ENCODE measurements around the gene PNPT1.
"Not testable (repeated sequence)": the region's sequence is repeated elsewhere in the genome, so short reads cannot be mapped to it uniquely, and the experiment has no call there.

The PNPT1 gene

GRCh38 chr2:55718165-55719008 is 24.7 kb upstream of the PNPT1 start:
- H3K36me3 ChIP-seq (ENCODE audit: insufficient read depth, low read length): no peaks in the 10 kb centered on the region
- WGBS: 40% methylated on average over 7 of the region's 11 CpGs
- H3K27me3 ChIP-seq (ENCODE audit: insufficient read depth, low read length): no peaks in the 10 kb centered on the region
- no peak overlapping the region for H3K27ac ChIP-seq (ENCODE audit: low read depth, low read length)
- H3K4me3 ChIP-seq (ENCODE audit: low read length): no peak overlapping the region
- H3K4me1 ChIP-seq (ENCODE audit: insufficient read depth, low read length): peaks cover 22% of the 10 kb centered on the region
- H3K9me3 ChIP-seq (ENCODE audit: insufficient read depth, low read depth, low read length): no peaks in the 10 kb centered on the region
- H3K9ac ChIP-seq (ENCODE audit: low read depth, low read length): no peak overlapping the region

- no peaks in the 10 kb centered on the region for H3K9me3 ChIP-seq (ENCODE audit: insufficient read depth, low read depth, low read length)
- peaks cover 13% of the 10 kb centered on the region for H3K4me1 ChIP-seq (ENCODE audit: insufficient read depth, low read length)
- H3K9ac ChIP-seq (ENCODE audit: low read depth, low read length): no peak overlapping the region
- H3K27ac ChIP-seq (ENCODE audit: low read depth, low read length): no peak overlapping the region
- no peak overlapping the region for H3K4me3 ChIP-seq (ENCODE audit: low read length)
- 87% methylated on average over 4 of the region's 4 CpGs for WGBS
- no peaks in the 10 kb centered on the region for H3K27me3 ChIP-seq (ENCODE audit: insufficient read depth, low read length)
- H3K36me3 ChIP-seq (ENCODE audit: insufficient read depth, low read length): no peaks in the 10 kb centered on the region
These were observed 22.0 kb upstream of the PNPT1 start for GRCh38 chr2:55715626-55716025.

DNA sequence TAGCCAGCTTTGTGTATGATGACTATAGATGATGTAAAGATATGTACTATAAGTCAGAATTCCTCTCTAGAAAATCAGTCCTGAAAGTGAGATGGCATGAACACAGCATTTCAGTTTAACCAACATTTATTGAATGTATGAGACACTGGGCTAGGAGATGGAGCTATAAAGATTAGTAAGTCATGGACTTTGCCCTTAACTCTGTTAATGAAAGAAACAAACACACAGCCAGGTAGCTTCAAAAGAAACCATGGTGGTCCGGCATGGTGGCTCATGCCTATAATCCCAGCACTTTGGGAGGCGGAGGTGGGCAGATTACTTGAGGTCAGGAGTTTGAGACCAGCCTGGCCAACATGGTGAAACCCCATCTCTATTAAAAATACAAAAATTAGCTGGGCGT is 21.5 kb upstream of the PNPT1 start:
- not testable (repeated sequence) for H3K9ac ChIP-seq (ENCODE audit: low read depth, low read length); H3K27ac ChIP-seq (ENCODE audit: low read depth, low read length); H3K36me3 ChIP-seq (ENCODE audit: insufficient read depth, low read length); H3K4me3 ChIP-seq (ENCODE audit: low read length); H3K9me3 ChIP-seq (ENCODE audit: insufficient read depth, low read depth, low read length); H3K27me3 ChIP-seq (ENCODE audit: insufficient read depth, low read length)
- 95% methylated on average over 3 of the region's 3 CpGs for WGBS
- peaks cover 11% of the 10 kb centered on the region for H3K4me1 ChIP-seq (ENCODE audit: insufficient read depth, low read length)

GRCh38 chr2:55712477-55713060 is 18.9 kb upstream of the PNPT1 start:
- WGBS: 73% methylated on average over 6 of the region's 6 CpGs
- no peaks in the 10 kb centered on the region for H3K27me3 ChIP-seq (ENCODE audit: insufficient read depth, low read length)
- H3K9ac ChIP-seq (ENCODE audit: low read depth, low read length): no peak overlapping the region
- peaks cover 3% of the 10 kb centered on the region; the same call in 1 of the 2 replicates for H3K4me1 ChIP-seq (ENCODE audit: insufficient read depth, low read length)
- no peak overlapping the region for H3K4me3 ChIP-seq (ENCODE audit: low read length)
- peak overlapping the region; percentile 51 for H3K27ac ChIP-seq (ENCODE audit: low read depth, low read length)
- H3K36me3 ChIP-seq (ENCODE audit: insufficient read depth, low read length): no peaks in the 10 kb centered on the region
- H3K9me3 ChIP-seq (ENCODE audit: insufficient read depth, low read depth, low read length): no peaks in the 10 kb centered on the region

- no peaks in the 10 kb centered on the region for H3K27me3 ChIP-seq (ENCODE audit: insufficient read depth, low read length)
These were observed 16.4 kb upstream of the PNPT1 start for GRCh38 chr2:55710025-55710424.

DNA sequence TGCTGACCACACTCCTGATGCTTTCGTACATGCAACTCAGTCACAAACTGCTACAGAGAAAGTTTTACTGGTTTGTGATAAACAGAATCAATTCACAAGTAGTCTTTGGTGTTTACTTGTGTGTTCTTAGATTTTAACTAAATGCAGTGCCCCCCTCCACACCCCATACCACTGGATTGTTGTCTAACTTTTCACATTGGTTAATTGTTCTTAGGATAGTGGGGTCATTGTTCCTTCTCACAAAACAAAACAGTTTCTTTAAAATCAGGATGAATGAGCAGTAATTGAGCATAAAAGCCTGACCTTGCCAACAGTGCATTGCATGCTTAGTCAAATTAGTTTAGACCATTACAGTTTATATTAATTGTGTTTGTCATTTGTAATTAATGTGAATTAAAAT is 14.1 kb upstream of the PNPT1 start:
- Histone ChIP-seq H3K4me3 (ENCODE audit: low read length) (no peak overlapping the region), H3K9ac (ENCODE audit: low read depth, low read length) (no peak overlapping the region), H3K27me3 (ENCODE audit: insufficient read depth, low read length) (no peaks in the 10 kb centered on the region), H3K4me1 (ENCODE audit: insufficient read depth, low read length) (peaks cover 3% of the 10 kb centered on the region; the same call in 1 of the 2 replicates), H3K9me3 (ENCODE audit: insufficient read depth, low read depth, low read length) (no peaks in the 10 kb centered on the region), H3K27ac (ENCODE audit: low read depth, low read length) (no peak overlapping the region), H3K36me3 (ENCODE audit: insufficient read depth, low read length) (no peaks in the 10 kb centered on the region)
- no CpG with 5 or more reads among the region's 1 CpG for WGBS

More at GRCh38 chr2:55710025-55710424, 16.4 kb upstream of the PNPT1 start:
- Histone ChIP-seq H3K36me3 (ENCODE audit: insufficient read depth, low read length) (no peaks in the 10 kb centered on the region), H3K9me3 (ENCODE audit: insufficient read depth, low read depth, low read length) (no peaks in the 10 kb centered on the region), H3K4me3 (ENCODE audit: low read length) (no peak overlapping the region), H3K9ac (ENCODE audit: low read depth, low read length) (no peak overlapping the region), H3K4me1 (ENCODE audit: insufficient read depth, low read length) (peaks cover 3% of the 10 kb centered on the region; the same call in 1 of the 2 replicates), H3K27ac (ENCODE audit: low read depth, low read length) (no peak overlapping the region)

DNA sequence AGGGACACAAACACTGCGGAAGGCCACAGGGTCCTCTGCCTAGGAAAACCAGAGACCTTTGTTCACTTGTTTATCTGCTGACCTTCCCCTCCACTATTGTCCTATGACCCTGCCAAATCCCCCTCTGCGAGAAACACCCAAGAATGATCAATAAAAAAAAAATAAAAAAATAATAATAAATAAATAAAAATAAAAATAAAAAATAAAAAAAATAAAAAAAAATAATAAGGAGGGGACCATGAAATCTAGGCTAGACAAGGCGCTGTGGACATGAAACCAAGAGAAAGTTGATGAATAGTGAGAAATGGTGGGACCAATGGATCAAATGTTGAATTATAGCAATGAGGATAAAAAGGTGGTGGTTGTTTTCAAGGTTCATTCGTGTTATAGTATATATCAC is 12.6 kb upstream of the PNPT1 start:
- not testable (repeated sequence) for H3K36me3 ChIP-seq (ENCODE audit: insufficient read depth, low read length); H3K27me3 ChIP-seq (ENCODE audit: insufficient read depth, low read length); H3K4me1 ChIP-seq (ENCODE audit: insufficient read depth, low read length); H3K27ac ChIP-seq (ENCODE audit: low read depth, low read length); H3K9me3 ChIP-seq (ENCODE audit: insufficient read depth, low read depth, low read length); H3K9ac ChIP-seq (ENCODE audit: low read depth, low read length); H3K4me3 ChIP-seq (ENCODE audit: low read length)
- WGBS: 98% methylated on average over 1 of the region's 4 CpGs

GRCh38 chr2:55705027-55705653 is 11.5 kb upstream of the PNPT1 start:
- WGBS: 82% methylated on average over 7 of the region's 7 CpGs
- H3K36me3 ChIP-seq (ENCODE audit: insufficient read depth, low read length): no peaks in the 10 kb centered on the region
- H3K4me1 ChIP-seq (ENCODE audit: insufficient read depth, low read length): no peaks in the 10 kb centered on the region
- no peaks in the 10 kb centered on the region for H3K9me3 ChIP-seq (ENCODE audit: insufficient read depth, low read depth, low read length)
- H3K4me3 ChIP-seq (ENCODE audit: low read length): no peak overlapping the region
- no peak overlapping the region for H3K27ac ChIP-seq (ENCODE audit: low read depth, low read length)
- no peaks in the 10 kb centered on the region for H3K27me3 ChIP-seq (ENCODE audit: insufficient read depth, low read length)
- H3K9ac ChIP-seq (ENCODE audit: low read depth, low read length): no peak overlapping the region

DNA sequence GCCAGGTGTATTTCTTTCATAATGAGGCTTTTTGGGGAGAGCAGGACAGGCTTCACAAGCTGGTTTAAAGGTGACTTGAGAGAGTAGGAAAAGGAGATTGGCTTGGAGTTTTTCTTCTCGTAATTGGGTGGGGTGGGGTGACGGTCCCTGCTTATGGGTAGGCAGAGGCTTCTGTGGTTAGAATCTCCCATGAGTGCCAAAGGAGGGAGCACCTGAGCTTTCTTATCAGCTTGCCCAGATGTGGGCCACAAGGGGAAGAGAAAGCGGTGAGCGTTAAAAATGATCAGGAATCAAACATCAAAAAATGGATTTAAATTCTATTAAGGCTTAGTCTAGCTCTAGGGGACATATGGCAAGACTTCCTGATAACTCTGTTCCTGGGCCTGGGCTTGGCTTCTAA is 9.7 kb upstream of the PNPT1 start:
- Histone ChIP-seq H3K9ac (ENCODE audit: low read depth, low read length) (no peak overlapping the region), H3K27me3 (ENCODE audit: insufficient read depth, low read length) (no peaks in the 10 kb centered on the region), H3K4me3 (ENCODE audit: low read length) (no peak overlapping the region), H3K36me3 (ENCODE audit: insufficient read depth, low read length) (no peaks in the 10 kb centered on the region), H3K4me1 (ENCODE audit: insufficient read depth, low read length) (no peaks in the 10 kb centered on the region), H3K27ac (ENCODE audit: low read depth, low read length) (no peak overlapping the region), H3K9me3 (ENCODE audit: insufficient read depth, low read depth, low read length) (no peaks in the 10 kb centered on the region)
- 87% methylated on average over 4 of the region's 4 CpGs for WGBS

- 14% methylated on average over 5 of the region's 5 CpGs for WGBS
- H3K4me1 ChIP-seq (ENCODE audit: insufficient read depth, low read length); H3K9me3 ChIP-seq (ENCODE audit: insufficient read depth, low read depth, low read length); H3K27me3 ChIP-seq (ENCODE audit: insufficient read depth, low read length); H3K27ac ChIP-seq (ENCODE audit: low read depth, low read length): not testable (repeated sequence)
- Histone ChIP-seq H3K36me3 (ENCODE audit: insufficient read depth, low read length) (peaks cover 22% of the 10 kb centered on the region; the same call in 1 of the 2 replicates), H3K4me3 (ENCODE audit: low read length) (peak overlapping the region; percentile 90), H3K9ac (ENCODE audit: low read depth, low read length) (peak overlapping the region; percentile 89)
These were observed 904 bp downstream of the PNPT1 start for GRCh38 chr2:55692740-55693139.

GRCh38 chr2:55672630-55673029 is 21.0 kb downstream of the PNPT1 start:
- Histone ChIP-seq H3K27me3 (ENCODE audit: insufficient read depth, low read length) (no peaks in the 10 kb centered on the region), H3K36me3 (ENCODE audit: insufficient read depth, low read length) (peaks cover 87% of the 10 kb centered on the region), H3K4me1 (ENCODE audit: insufficient read depth, low read length) (no peaks in the 10 kb centered on the region), H3K9ac (ENCODE audit: low read depth, low read length) (no peak overlapping the region), H3K9me3 (ENCODE audit: insufficient read depth, low read depth, low read length) (no peaks in the 10 kb centered on the region), H3K4me3 (ENCODE audit: low read length) (no peak overlapping the region), H3K27ac (ENCODE audit: low read depth, low read length) (no peak overlapping the region)
- 85% methylated on average over 2 of the region's 3 CpGs for WGBS

Data from HUES64 (cell line).